Aorta (tissue), 5 donors: ENCODE results near the gene NDUFB2. TPM values are rescaled to one million over a fixed set of nuclear protein-coding genes. Genes with fewer than 3 reads are reported as not detected.
"Not testable (repeated sequence)": the region's sequence is repeated elsewhere in the genome, so short reads cannot be mapped to it uniquely, and the experiment has no call there.

Source experiments
- ATAC-seq: fragments of 200-7000 bp; cut with Tn5 transposase; one replicate; pipeline ENCODE4 v1.9.1; 2022; ENCODE audit warnings: moderate library complexity; ENCODE audit not compliant: low FRiP score
- DNase-seq, 2 donors: peaks; one replicate each; pipeline ENCODE4 v3.0.0-alpha.2; 2020
- H3K27ac ChIP-seq, 2 donors: one replicate each; pipeline ENCODE4 v1.5.1; 2013; ENCODE audit warnings: low read length in 2 of 2, mild to moderate bottlenecking in 2 of 2, moderate library complexity in 2 of 2, control low read depth in 1 of 2, inconsistent platforms in 1 of 2, low read depth in 1 of 2
- H3K27me3 ChIP-seq, 2 donors: one replicate each; pipeline ENCODE4 v1.6.1; 2013; ENCODE audit warnings: control low read depth in 1 of 2, low read length in 1 of 2, mild to moderate bottlenecking in 1 of 2, moderate library complexity in 1 of 2; ENCODE audit not compliant: insufficient read depth in 2 of 2, control insufficient read depth in 1 of 2
- H3K36me3 ChIP-seq, 2 donors: one replicate each; pipeline ENCODE4 v1.6.1; 2013; ENCODE audit warnings: control low read depth in 1 of 2, low read length in 1 of 2, mild to moderate bottlenecking in 1 of 2; ENCODE audit not compliant: insufficient read depth in 2 of 2, control insufficient read depth in 1 of 2
- H3K4me1 ChIP-seq, 2 donors: one replicate each; pipeline ENCODE4 v1.6.1; 2013; ENCODE audit warnings: low read length in 2 of 2, control low read depth in 1 of 2, mild to moderate bottlenecking in 1 of 2, moderate library complexity in 1 of 2; ENCODE audit not compliant: insufficient read depth in 2 of 2, control insufficient read depth in 1 of 2
- H3K4me3 ChIP-seq, 2 donors: one replicate each; pipeline ENCODE4 v1.5.1; 2013; ENCODE audit warnings: low read length in 2 of 2, control low read depth in 1 of 2, mild to moderate bottlenecking in 1 of 2
- H3K9me3 ChIP-seq: one replicate; pipeline ENCODE4 v1.6.1; 2013; ENCODE audit warnings: mild to moderate bottlenecking, low read length; ENCODE audit not compliant: control insufficient read depth
- WGBS, 2 donors: extraction: QIAGEN DNeasy Blood & Tissue Kit; methylation state at CpG; one replicate each; pipeline ENCODE4 v1.1.7; 2013; 5-methylcytosine and 5-hydroxymethylcytosine counted together
- intact Hi-C, 2 donors: fragments of 100-400 bp; cut with DNase I; formaldehyde crosslinking; loops; one replicate each; pipeline versions ENCODE4 v1.14.2 to v1.15.0; 2022
- polyA plus RNA-seq, 2 donors: library from polyadenylated mRNA; stranded (reverse); fragments of 200-250 nt; gene quantifications; one replicate each; pipeline ENCODE4 v1.2.3, GENCODE V29; 2013
- total RNA-seq, 2 donors: library from RNA; stranded (reverse); fragmentation: NEBNext Ultra II Directional; extraction: Animal tissue kit (Norgen Biotek cat#: 25700); gene quantifications; one replicate each; pipeline ENCODE4 v1.2.1, GENCODE V29; 2021
- donor health status: healthy with polysubstance abuse.
- donor health status: Bipolar disorder and iron deficiency.
- donor health status: DM: no; HTN: no; CAD: no.
- donor health status: DM: no; HTN: no; CAD: no.
- donor health status: DM: yes; HTN: yes; CAD: no.

Gene NDUFB2
- total and polyA plus RNA-seq, 4 donors: 106 to 615 (median 175) TPM

DNA sequence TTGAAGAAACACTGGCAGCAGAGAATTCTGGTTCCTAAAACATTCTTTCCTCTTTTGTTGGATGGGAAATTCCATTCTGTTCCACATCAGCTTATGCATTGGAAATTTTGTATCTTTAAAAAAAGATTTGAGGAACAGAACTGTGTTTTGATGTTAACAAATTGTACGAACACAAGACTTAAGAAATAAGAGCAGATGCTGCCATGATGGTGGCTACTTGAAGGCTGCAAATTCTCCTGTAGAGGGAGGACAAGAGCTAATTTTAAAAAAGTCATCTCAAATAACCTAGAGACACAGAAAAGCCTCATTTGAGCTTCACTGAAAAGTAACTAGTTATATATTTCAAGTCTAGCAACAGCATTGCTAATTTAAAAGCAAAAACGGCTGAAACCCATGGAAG is 29.8 kb downstream of the NDUFB2 start:
- 64 to 76% methylated on average over 2 of the region's 2 CpGs for WGBS, 2 donors
- Histone ChIP-seq H3K4me3 (no peak overlapping the region), H3K36me3 (peaks cover 0 to 3% of the 10 kb centered on the region in 2 donors)

DNA sequence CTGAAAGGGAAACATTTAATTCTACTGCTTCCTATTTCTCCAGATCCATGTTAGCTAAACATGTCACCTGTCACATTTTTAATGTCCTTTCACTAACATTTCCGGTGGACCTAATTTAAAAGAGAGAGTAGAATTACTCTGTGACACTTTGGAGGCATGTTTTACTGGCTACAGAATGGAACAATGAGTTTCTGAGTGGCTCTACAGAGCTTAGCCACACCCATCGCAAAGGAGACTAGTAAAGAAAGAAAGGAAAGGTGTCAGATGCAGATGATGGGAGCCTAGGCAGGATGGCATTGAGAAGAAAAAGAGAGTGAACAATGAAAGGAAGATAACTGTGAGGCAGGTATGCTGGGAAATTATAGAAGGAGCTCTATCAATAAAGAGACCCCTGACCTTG is 35.9 kb downstream of the NDUFB2 start:
- no peaks in the 10 kb centered on the region for H3K36me3 ChIP-seq
- no peaks in the 10 kb centered on the region for H3K9me3 ChIP-seq
- H3K4me3 ChIP-seq: no peak overlapping the region
- H3K4me1 ChIP-seq: no peaks in the 10 kb centered on the region
- intact Hi-C loops: no loop called here
- no peak for ATAC-seq
- no peak overlapping the region for H3K27ac ChIP-seq
- no peaks in the 10 kb centered on the region for H3K27me3 ChIP-seq
- 86% methylated on average over 2 of the region's 2 CpGs for WGBS, 2 donors
- DNase-seq: no peak

More for the DNA sequence above, 29.8 kb downstream of the NDUFB2 start:
- H3K27ac ChIP-seq: no peak overlapping the region
- H3K27me3 ChIP-seq: no peaks in the 10 kb centered on the region
- intact Hi-C loops: no loop called here
- H3K9me3 ChIP-seq: no peaks in the 10 kb centered on the region
- ATAC-seq: no peak
- DNase-seq: no peak
- no peaks in the 10 kb centered on the region for H3K4me1 ChIP-seq

DNA sequence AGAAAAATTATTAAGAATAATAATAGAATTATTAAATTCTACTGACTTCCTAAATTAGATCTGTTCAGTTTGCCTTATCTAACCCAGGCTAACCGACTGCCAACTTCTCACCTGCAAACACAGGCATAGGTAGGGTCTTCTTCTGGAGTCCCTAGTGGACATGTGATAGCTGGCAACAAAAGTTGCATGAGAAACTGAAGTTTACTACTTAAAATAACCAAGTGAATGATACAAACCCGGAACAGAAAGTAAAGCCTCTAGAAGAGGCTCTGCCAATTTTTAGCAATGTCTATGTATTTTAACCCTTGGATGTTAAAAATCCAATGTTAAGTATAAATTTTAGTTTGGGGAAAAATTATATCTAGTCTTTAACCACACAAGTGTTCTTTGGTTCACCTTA is 37.6 kb downstream of the NDUFB2 start:
- DNase-seq (no peak), ATAC-seq (no peak)
- Histone ChIP-seq H3K36me3 (no peaks in the 10 kb centered on the region), H3K4me1 (no peaks in the 10 kb centered on the region), H3K27ac (no peak overlapping the region), H3K9me3 (no peaks in the 10 kb centered on the region), H3K4me3 (no peak overlapping the region), H3K27me3 (no peaks in the 10 kb centered on the region)
- intact Hi-C loops: no loop called here
- 46 to 48% methylated on average over 2 of the region's 2 CpGs for WGBS, 2 donors

DNA sequence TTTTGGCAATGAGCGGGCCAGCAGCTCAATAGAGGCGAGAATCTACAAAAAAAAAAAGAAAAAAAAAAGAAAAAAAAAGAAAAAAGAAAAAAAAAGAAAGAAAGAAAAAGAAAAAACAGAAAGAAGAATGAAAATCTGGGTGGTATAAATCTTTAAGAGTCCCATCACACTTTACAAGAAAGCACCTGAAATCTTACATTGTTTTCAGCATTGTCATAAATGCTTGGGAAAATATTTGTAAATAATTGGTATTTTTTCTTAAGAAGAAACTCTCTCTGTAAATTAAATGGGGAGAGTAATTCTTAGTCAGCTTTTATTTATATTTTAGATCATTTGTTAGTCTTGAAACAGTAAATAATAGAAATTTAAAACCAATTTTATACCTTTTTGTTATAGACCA is 38.2 kb downstream of the NDUFB2 start:
- DNase-seq (no peak), ATAC-seq (no peak)
- H3K27ac ChIP-seq: no peak overlapping the region
- H3K4me3 ChIP-seq: no peak overlapping the region
- WGBS, 2 donors: 91 to 92% methylated on average over 2 of the region's 2 CpGs
- intact Hi-C loops: no loop called here
- no peaks in the 10 kb centered on the region for H3K36me3 ChIP-seq
- no peaks in the 10 kb centered on the region for H3K27me3 ChIP-seq
- H3K9me3 ChIP-seq: no peaks in the 10 kb centered on the region
- H3K4me1 ChIP-seq: no peaks in the 10 kb centered on the region

DNA sequence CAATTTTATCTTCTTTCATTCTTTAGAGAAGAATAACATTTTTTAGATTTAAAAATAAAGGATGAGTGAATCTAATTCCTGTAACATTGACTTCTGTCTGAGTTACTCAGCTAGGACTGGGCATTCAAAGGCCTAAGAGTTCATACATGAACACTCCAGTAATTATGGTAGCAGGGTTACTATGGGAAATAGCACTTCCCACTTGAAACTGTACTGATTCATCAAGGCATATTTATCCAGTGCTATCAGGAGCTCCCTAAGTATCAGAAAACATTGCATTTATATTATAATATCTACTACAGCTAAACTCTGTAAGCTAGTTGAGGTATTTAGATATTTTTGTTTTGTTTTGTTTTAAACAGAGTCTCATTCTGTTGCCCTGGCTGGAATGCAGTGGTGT is 41.8 kb downstream of the NDUFB2 start:
- no peak for ATAC-seq
- H3K9me3 ChIP-seq: no peaks in the 10 kb centered on the region
- H3K36me3 ChIP-seq: peaks cover 0 to 5% of the 10 kb centered on the region in 2 donors
- no peaks in the 10 kb centered on the region for H3K27me3 ChIP-seq
- no peak overlapping the region for H3K27ac ChIP-seq
- H3K4me1 ChIP-seq: no peaks in the 10 kb centered on the region
- H3K4me3 ChIP-seq: no peak overlapping the region
- DNase-seq: no peak
- intact Hi-C loops: no loop called here

DNA sequence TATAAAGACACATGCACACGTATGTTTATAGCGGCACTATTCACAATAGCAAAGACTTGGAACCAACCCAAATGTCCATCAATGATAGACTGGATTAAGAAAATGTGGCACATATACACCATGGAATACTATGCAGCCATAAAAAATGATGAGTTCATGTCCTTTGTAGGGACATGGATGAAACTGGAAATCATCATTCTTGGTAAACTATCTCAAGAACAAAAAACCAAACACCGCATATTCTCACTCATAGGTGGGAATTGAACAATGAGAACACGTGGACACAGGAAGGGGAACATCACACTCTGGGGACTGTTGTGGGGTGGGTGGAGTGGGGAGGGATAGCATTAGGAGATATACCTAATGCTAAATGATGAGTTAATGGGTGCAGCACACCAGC is 46.7 kb downstream of the NDUFB2 start:
- intact Hi-C loops, H3K4me3 ChIP-seq, H3K36me3 ChIP-seq, DNase-seq, H3K27me3 ChIP-seq, H3K4me1 ChIP-seq, ATAC-seq, H3K27ac ChIP-seq, H3K9me3 ChIP-seq: not testable (repeated sequence)
- 96 to 100% methylated on average over 2 of the region's 4 CpGs for WGBS, 2 donors

DNA sequence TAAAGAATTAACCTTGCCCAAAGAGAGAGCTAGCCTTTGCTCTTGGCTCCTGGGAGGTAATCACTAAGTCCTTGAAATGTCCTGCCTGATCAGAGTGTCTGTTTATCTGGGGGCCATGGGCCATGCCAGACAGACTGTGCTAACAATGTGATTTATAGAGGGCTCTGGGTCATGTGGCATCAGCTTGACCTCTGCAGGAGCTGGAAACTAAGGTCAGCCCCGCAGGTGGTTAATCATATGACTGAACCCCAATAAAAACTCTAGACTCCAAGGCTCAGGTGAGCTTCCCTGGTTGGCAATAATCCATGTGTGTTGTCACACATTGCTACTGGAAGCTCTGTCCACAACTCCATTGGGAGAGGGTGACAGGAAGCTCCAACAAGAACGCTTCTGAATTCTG is 47.5 kb downstream of the NDUFB2 start:
- WGBS, 2 donors: 74 to 80% methylated on average over 2 of the region's 2 CpGs
- DNase-seq: no peak

DNA sequence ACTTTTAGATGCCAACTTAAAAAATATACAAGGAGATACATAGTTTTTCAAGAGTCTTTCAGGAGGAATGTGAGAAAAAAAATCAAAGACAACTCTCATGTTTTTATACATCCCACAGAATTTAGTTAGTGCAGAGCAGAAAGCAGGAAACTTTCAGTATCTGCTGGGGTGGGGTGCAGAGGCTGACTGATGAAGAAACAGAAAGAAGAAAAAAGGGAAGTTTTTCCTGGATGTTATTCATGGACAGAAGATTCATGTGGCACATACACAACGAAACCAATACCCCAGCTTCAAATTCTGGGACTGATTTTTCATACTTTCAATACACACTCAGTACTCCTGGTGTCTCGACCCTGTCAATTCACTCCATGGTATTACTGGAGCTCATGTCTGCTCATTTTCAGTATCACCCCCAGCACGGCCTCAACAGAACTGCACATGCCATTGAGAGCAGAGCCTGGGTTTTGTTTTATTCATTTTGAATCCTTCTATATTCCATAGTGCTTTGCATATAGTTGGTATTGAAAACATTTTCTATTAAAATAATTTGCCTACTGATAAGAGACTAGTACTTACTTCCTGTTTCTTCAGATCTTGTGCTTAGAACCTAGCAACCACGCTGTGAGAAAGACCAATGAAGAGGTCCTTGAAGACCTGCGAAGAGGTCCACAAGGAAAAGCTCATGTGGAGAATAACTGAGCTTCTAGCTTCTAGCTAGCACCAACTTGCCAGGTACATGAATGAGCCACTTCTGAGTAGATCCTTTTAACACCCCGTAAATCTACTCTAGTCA is 49.0 kb downstream of the NDUFB2 start:
- no peak overlapping the region for H3K27ac ChIP-seq
- ATAC-seq: no peak
- no peaks in the 10 kb centered on the region for H3K4me1 ChIP-seq
- WGBS, 2 donors: 84 to 87% methylated on average over 6 of the region's 6 CpGs
- H3K9me3 ChIP-seq: no peaks in the 10 kb centered on the region
- DNase-seq: no peak
- intact Hi-C loops: no loop called here
- H3K27me3 ChIP-seq: no peaks in the 10 kb centered on the region
- H3K36me3 ChIP-seq: peaks cover under 1 to 3% of the 10 kb centered on the region in 2 donors
- H3K4me3 ChIP-seq: no peak overlapping the region

More for the DNA sequence above, 47.5 kb downstream of the NDUFB2 start:
- Histone ChIP-seq H3K27ac (peak overlapping the region in 1 of 2 donors; percentile 6), H3K9me3 (no peaks in the 10 kb centered on the region), H3K4me3 (no peak overlapping the region), H3K36me3 (peaks cover 3 to 5% of the 10 kb centered on the region in 2 donors), H3K4me1 (no peaks in the 10 kb centered on the region), H3K27me3 (no peaks in the 10 kb centered on the region)
- ATAC-seq: no peak
- intact Hi-C loops: no loop called here

DNA sequence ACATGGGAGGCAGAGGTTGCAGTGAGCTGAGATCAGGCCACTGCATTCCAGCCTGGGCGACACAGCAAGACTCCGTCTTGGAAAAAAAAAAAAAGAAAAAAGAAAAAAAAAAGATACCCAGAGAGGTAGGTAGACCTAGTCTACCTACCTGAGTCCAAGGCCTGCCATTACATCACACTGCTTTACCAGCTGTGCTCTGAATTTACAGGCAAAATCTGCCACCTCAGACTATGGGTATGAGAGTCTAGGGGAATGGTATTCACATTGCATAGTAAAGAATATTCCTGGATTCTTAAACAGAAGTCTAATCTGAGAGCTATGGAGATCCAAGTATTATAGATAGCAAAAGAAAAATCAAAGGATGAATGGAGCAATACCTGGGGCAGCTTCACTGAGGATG is 50.2 kb downstream of the NDUFB2 start:
- no peaks in the 10 kb centered on the region for H3K9me3 ChIP-seq
- intact Hi-C loops: no loop called here
- no peak overlapping the region for H3K27ac ChIP-seq
- H3K27me3 ChIP-seq: no peaks in the 10 kb centered on the region
- peaks cover 0 to 3% of the 10 kb centered on the region in 2 donors for H3K36me3 ChIP-seq
- 94 to 95% methylated on average over 2 of the region's 2 CpGs for WGBS, 2 donors
- no peak overlapping the region for H3K4me3 ChIP-seq
- no peaks in the 10 kb centered on the region for H3K4me1 ChIP-seq
- no peak for DNase-seq
- no peak for ATAC-seq
